ENCODE measurements around the gene SEMA3G. TPM values are rescaled to one million over a fixed set of nuclear protein-coding genes. Genes with fewer than 3 reads are reported as not detected.

SEMA3G gene
- polyA plus RNA-seq, 2 of the 4 experiments (the other 2 are of a cell fraction): 0.08 to 0.13 TPM

- Histone ChIP-seq H3K4me1 (no peaks in the 10 kb centered on the region), H3K9me3 (no peaks in the 10 kb centered on the region), H3K4me2 (no peak overlapping the region), H3K4me3 (no peak overlapping the region), H3K27ac (no peak overlapping the region)
- TF ChIP-seq KDM1A (IDR thresholded peaks at IDR 0.05; ENCODE audit: low read depth): no peak
- TF ChIP-seq, protein P1, sequence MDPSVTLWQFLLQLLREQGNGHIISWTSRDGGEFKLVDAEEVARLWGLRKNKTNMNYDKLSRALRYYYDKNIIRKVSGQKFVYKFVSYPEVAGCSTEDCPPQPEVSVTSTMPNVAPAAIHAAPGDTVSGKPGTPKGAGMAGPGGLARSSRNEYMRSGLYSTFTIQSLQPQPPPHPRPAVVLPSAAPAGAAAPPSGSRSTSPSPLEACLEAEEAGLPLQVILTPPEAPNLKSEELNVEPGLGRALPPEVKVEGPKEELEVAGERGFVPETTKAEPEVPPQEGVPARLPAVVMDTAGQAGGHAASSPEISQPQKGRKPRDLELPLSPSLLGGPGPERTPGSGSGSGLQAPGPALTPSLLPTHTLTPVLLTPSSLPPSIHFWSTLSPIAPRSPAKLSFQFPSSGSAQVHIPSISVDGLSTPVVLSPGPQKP (IDR thresholded peaks at IDR 0.05; ENCODE audit: low read depth, low read length): no peak
- ChIA-PET CTCF (interaction anchor here (14.4 kb wide), 1 partner anchor 14 kb away, joined by 351 read pairs; no protein-coding TSS in a partner anchor), POLR2A (no interaction called here)
- ATAC-seq: no peak
- DNase-seq (ENCODE audit: low read depth in 1 of 2, low spot score in 1 of 2): no peak
- no peak for FAIRE-seq
- WGBS (ENCODE audit: missing lambda C conversion rate): 89% methylated on average over 4 of the region's 8 CpGs
These were observed 1.7 kb downstream of the SEMA3G start for GRCh38 chr3:52443268-52443610.

- no peak for DNase-seq (ENCODE audit: low read depth in 1 of 2, low spot score in 1 of 2)
- POLR2A ChIA-PET: no interaction called here
These were observed 2.3 kb downstream of the SEMA3G start for GRCh38 chr3:52442409-52443267.

GRCh38 chr3:52441772-52442332, 3.1 kb downstream of the SEMA3G start:
- Histone ChIP-seq H3K4me3 (no peak overlapping the region), H3K9me3 (no peaks in the 10 kb centered on the region), H3K4me2 (no peak overlapping the region), H3K4me1 (no peaks in the 10 kb centered on the region), H3K27ac (no peak overlapping the region)
- ChIA-PET POLR2A (no interaction called here), CTCF (interaction anchor here (0.6 to 14.4 kb wide), 2 partner anchors 12 to 26 kb away, joined by 5 to 351 read pairs; no protein-coding TSS in a partner anchor)
- 94% methylated on average over 3 of the region's 18 CpGs for WGBS (ENCODE audit: missing lambda C conversion rate)
- TF ChIP-seq, protein P2, sequence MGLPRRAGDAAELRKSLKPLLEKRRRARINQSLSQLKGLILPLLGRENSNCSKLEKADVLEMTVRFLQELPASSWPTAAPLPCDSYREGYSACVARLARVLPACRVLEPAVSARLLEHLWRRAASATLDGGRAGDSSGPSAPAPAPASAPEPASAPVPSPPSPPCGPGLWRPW (IDR thresholded peaks at IDR 0.05): no peak
- TF ChIP-seq ZC3H11A (IDR thresholded peaks at IDR 0.05): no peak
- TF ChIP-seq JUNB (IDR thresholded peaks at IDR 0.05): no peak
- TF ChIP-seq POLR2A (IDR thresholded peaks at IDR 0.05; ENCODE audit: low read length): no peak
- no peak for TF ChIP-seq PHF8 (IDR thresholded peaks at IDR 0.05; ENCODE audit: borderline replicate concordance, low read depth)
- TF ChIP-seq CBX2 (IDR thresholded peaks at IDR 0.05; ENCODE audit: borderline replicate concordance, low read depth): no peak
- TF ChIP-seq RNF2 (IDR thresholded peaks at IDR 0.05; ENCODE audit: borderline replicate concordance, low read depth): no peak
- no peak for TF ChIP-seq NFE2L2 (conservative IDR thresholded peaks at IDR 0.05; ENCODE audit: low read length)
- TF ChIP-seq ZFP36 (IDR thresholded peaks at IDR 0.05; ENCODE audit: borderline replicate concordance, partially characterized antibody): no peak
- no peak for TF ChIP-seq CBX8 (IDR thresholded peaks at IDR 0.05)
- no peak for TF ChIP-seq SREBF2 (IDR thresholded peaks at IDR 0.05)
- TF ChIP-seq EP300 (IDR thresholded peaks at IDR 0.05): no peak
- ATAC-seq (no peak), FAIRE-seq (no peak), DNase-seq (ENCODE audit: low read depth in 1 of 2, low spot score in 1 of 2) (no peak)

More at GRCh38 chr3:52442409-52443267, 2.3 kb downstream of the SEMA3G start:
- Histone ChIP-seq H3K27ac (no peak overlapping the region), H3K4me2 (no peak overlapping the region), H3K4me3 (no peak overlapping the region), H3K9me3 (no peaks in the 10 kb centered on the region), H3K4me1 (no peaks in the 10 kb centered on the region)
- CTCF ChIA-PET: interaction anchor here (0.6 to 14.4 kb wide), 2 partner anchors 13 to 25 kb away, joined by 5 to 351 read pairs; no protein-coding TSS in a partner anchor
- WGBS (ENCODE audit: missing lambda C conversion rate): 76% methylated on average over 12 of the region's 16 CpGs
- ATAC-seq: no peak
- no peak for FAIRE-seq
- TF ChIP-seq, protein P3, sequence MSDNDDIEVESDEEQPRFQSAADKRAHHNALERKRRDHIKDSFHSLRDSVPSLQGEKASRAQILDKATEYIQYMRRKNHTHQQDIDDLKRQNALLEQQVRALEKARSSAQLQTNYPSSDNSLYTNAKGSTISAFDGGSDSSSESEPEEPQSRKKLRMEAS (IDR thresholded peaks at IDR 0.05): no peak
- TF ChIP-seq JUNB (IDR thresholded peaks at IDR 0.05) (no peak), KDM1A (IDR thresholded peaks at IDR 0.05; ENCODE audit: low read depth) (no peak)
- TF ChIP-seq, protein P2 (IDR thresholded peaks at IDR 0.05): no peak

- no peak for ATAC-seq
- Histone ChIP-seq H3K4me3 (no peak overlapping the region), H3K4me2 (no peak overlapping the region), H3K9me3 (no peaks in the 10 kb centered on the region), H3K27ac (no peak overlapping the region), H3K4me1 (no peaks in the 10 kb centered on the region)
- CTCF ChIA-PET: interaction anchor here (14.4 kb wide), 1 partner anchor 12 kb away, joined by 351 read pairs; no protein-coding TSS in a partner anchor
- no peak for TF ChIP-seq PHF8 (IDR thresholded peaks at IDR 0.05; ENCODE audit: borderline replicate concordance, low read depth)
- TF ChIP-seq, protein P4, sequence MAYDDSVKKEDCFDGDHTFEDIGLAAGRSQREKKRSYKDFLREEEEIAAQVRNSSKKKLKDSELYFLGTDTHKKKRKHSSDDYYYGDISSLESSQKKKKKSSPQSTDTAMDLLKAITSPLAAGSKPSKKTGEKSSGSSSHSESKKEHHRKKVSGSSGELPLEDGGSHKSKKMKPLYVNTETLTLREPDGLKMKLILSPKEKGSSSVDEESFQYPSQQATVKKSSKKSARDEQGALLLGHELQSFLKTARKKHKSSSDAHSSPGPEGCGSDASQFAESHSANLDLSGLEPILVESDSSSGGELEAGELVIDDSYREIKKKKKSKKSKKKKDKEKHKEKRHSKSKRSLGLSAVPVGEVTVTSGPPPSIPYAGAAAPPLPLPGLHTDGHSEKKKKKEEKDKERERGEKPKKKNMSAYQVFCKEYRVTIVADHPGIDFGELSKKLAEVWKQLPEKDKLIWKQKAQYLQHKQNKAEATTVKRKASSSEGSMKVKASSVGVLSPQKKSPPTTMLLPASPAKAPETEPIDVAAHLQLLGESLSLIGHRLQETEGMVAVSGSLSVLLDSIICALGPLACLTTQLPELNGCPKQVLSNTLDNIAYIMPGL (CRISPR knock-in tag; IDR thresholded peaks at IDR 0.05; ENCODE audit: borderline replicate concordance): no peak
- 91% methylated on average over 15 of the region's 23 CpGs for WGBS (ENCODE audit: missing lambda C conversion rate)
- POLR2A ChIA-PET: no interaction called here
- no peak for FAIRE-seq
- DNase-seq (ENCODE audit: low read depth in 1 of 2, low spot score in 1 of 2): no peak
These were observed 3.7 kb downstream of the SEMA3G start for GRCh38 chr3:52441091-52441771.
